H1 (cell line): Measurements from ENCODE around the gene PIP5K1B. TPM values are rescaled to one million over a fixed set of nuclear protein-coding genes. Genes with fewer than 3 reads are reported as not detected.

Source experiments
- CTCF ChIA-PET: fragments of 300-600 bp; sonication (Branson Sonifier 250); formaldehyde crosslinking; loops from one replicate; lab custom pipeline; 2021; ENCODE audit not compliant: partially characterized antibody; lab: Charles Lee
- POLR2A ChIA-PET: fragments of 300-600 bp; sonication (Branson Sonifier 250); formaldehyde crosslinking; loops from one replicate; lab custom pipeline; 2021; ENCODE audit warnings: inconsistent platforms; ENCODE audit not compliant: partially characterized antibody; lab: Charles Lee
- DNase-seq, 2 experiments: peaks; one replicate each; pipeline versions ENCODE4 v3.0.0 to v3.0.0-alpha.2; 2010 to 2022; ENCODE audit warnings: low spot score in 2 of 2, low read depth in 1 of 2, mixed read lengths in 1 of 2
- FAIRE-seq: peaks from 2 replicates; lab custom pipeline; 2011; peaks lifted over from hg19 to GRCh38; lab: Jason Lieb, UNC
- H2AFZ ChIP-seq: 2 replicates; pipeline ENCODE4 v1.8.1; 2012; ENCODE audit warnings: low read length, inconsistent platforms
- H2AK5ac ChIP-seq: 2 replicates; pipeline ENCODE4 v1.6.1; 2013; ENCODE audit warnings: low read depth, low read length
- H2BK120ac ChIP-seq: replicated peaks from 2 replicates; pipeline ENCODE3; 2013; ENCODE audit warnings: low read depth, low read length, inconsistent platforms
- H2BK12ac ChIP-seq: 2 replicates; pipeline ENCODE4 v1.6.1; 2013; ENCODE audit warnings: low read depth, low read length
- H2BK15ac ChIP-seq: 2 replicates; pipeline ENCODE4 v1.6.1; 2013; ENCODE audit warnings: low read length
- H2BK20ac ChIP-seq: 2 replicates; pipeline ENCODE4 v1.6.1; 2013; ENCODE audit warnings: low read length
- H2BK5ac ChIP-seq: 2 replicates; pipeline ENCODE4 v1.6.1; 2013; ENCODE audit warnings: low read depth, low read length
- H3K14ac ChIP-seq: 2 replicates; pipeline ENCODE4 v1.6.1; 2013; ENCODE audit warnings: inconsistent platforms; ENCODE audit not compliant: insufficient read length
- H3K18ac ChIP-seq: 2 replicates; pipeline ENCODE4 v1.6.1; 2013; ENCODE audit warnings: low read length; ENCODE audit errors: extremely low read depth
- H3K23ac ChIP-seq: 2 replicates; pipeline ENCODE4 v1.6.1; 2013; ENCODE audit warnings: inconsistent platforms; ENCODE audit not compliant: insufficient read length
- H3K23me2 ChIP-seq: 2 replicates; pipeline ENCODE4 v1.6.1; 2013; ENCODE audit warnings: low read depth, low read length
- H3K27ac ChIP-seq: 2 replicates; pipeline ENCODE4 v1.6.1; 2011; ENCODE audit warnings: low read depth, low read length, inconsistent platforms
- H3K27me3 ChIP-seq, 4 experiments: replicated peaks in 1 of 4; 1 replicate in 1 of 4; 2 replicates in 3 of 4; pipeline versions ENCODE4 v1.6.1 to v1.8.1; 2011 to 2013; ENCODE audit warnings: low read length in 3 of 4, mild to moderate bottlenecking in 3 of 4, inconsistent platforms in 2 of 4, mixed read lengths in 2 of 4, moderate library complexity in 1 of 4; ENCODE audit not compliant: control insufficient read depth in 3 of 4, insufficient read depth in 3 of 4; ENCODE audit errors: extremely low read depth in 1 of 4
- H3K36me3 ChIP-seq, 4 experiments: 2 replicates each; pipeline versions ENCODE4 v1.6.1 to v1.8.1; 2011 to 2013; ENCODE audit warnings: mild to moderate bottlenecking in 4 of 4, low read length in 3 of 4, moderate library complexity in 2 of 4, control low read depth in 1 of 4, inconsistent platforms in 1 of 4; ENCODE audit not compliant: insufficient read depth in 4 of 4, control insufficient read depth in 2 of 4
- H3K4ac ChIP-seq: replicated peaks from 2 replicates; pipeline ENCODE3; 2013; ENCODE audit warnings: low read length, low read depth, mixed read lengths, inconsistent platforms; ENCODE audit not compliant: insufficient read length
- H3K4me1 ChIP-seq, 4 experiments: replicated peaks in 1 of 4; 1 replicate in 1 of 4; 2 replicates in 3 of 4; pipeline versions ENCODE4 v1.6.1 to v1.8.1; 2011 to 2013; ENCODE audit warnings: low read length in 3 of 4, inconsistent platforms in 2 of 4, mixed read lengths in 1 of 4; ENCODE audit not compliant: insufficient read depth in 4 of 4, control insufficient read depth in 3 of 4
- H3K4me2 ChIP-seq, 2 experiments: 2 replicates each; pipeline versions ENCODE4 v1.6.1 to v1.8.1; 2011 to 2013; ENCODE audit warnings: low read depth in 2 of 2, low read length in 2 of 2, control low read depth in 1 of 2, inconsistent platforms in 1 of 2, mild to moderate bottlenecking in 1 of 2; ENCODE audit not compliant: insufficient read depth in 1 of 2
- H3K4me3 ChIP-seq, 4 experiments: fragments of 200-600, 300-600 bp in 1 of 4; sonication (generic), shearing (Covaris generic), sonication (Bioruptor Twin) in 1 of 4; 2 replicates each; pipeline versions ENCODE4 v1.5.1 to v1.8.1; 2011 to 2016; ENCODE audit warnings: low read length in 4 of 4, low read depth in 3 of 4, control low read depth in 2 of 4, inconsistent platforms in 2 of 4, mild to moderate bottlenecking in 2 of 4, mixed read lengths in 1 of 4, moderate library complexity in 1 of 4; ENCODE audit not compliant: insufficient read depth in 2 of 4; ENCODE audit errors: extremely low read depth in 1 of 4
- H3K56ac ChIP-seq: replicated peaks from 2 replicates; pipeline ENCODE3; 2013; ENCODE audit warnings: low read depth, mild to moderate bottlenecking, mixed read lengths, low read length, inconsistent platforms; ENCODE audit not compliant: insufficient read length
- H3K79me1 ChIP-seq: 2 replicates; pipeline ENCODE4 v1.6.1; 2013; ENCODE audit warnings: low read depth, low read length, control low read depth
- H3K79me2 ChIP-seq, 2 experiments: 2 replicates each; pipeline versions ENCODE4 v1.6.1 to v1.8.1; 2012 to 2013; ENCODE audit warnings: low read length in 2 of 2, mild to moderate bottlenecking in 2 of 2, inconsistent platforms in 1 of 2; ENCODE audit not compliant: insufficient read depth in 2 of 2, control insufficient read depth in 1 of 2
- H3K9ac ChIP-seq, 4 experiments: replicated peaks in 1 of 4; 1 replicate in 1 of 4; 2 replicates in 3 of 4; pipeline versions ENCODE4 v1.6.1 to v1.8.1; 2011 to 2013; ENCODE audit warnings: low read depth in 3 of 4, low read length in 3 of 4, control low read depth in 2 of 4, mild to moderate bottlenecking in 2 of 4, moderate library complexity in 2 of 4, inconsistent platforms in 1 of 4; ENCODE audit errors: extremely low read depth in 1 of 4
- H3K9me3 ChIP-seq, 2 experiments: 2 replicates each; pipeline versions ENCODE4 v1.6.1 to v1.8.1; 2012 to 2013; ENCODE audit warnings: mild to moderate bottlenecking in 2 of 2, moderate library complexity in 2 of 2, control low read depth in 1 of 2, inconsistent platforms in 1 of 2, low read depth in 1 of 2, low read length in 1 of 2, mixed read lengths in 1 of 2; ENCODE audit not compliant: insufficient read depth in 2 of 2
- H4K20me1 ChIP-seq, 2 experiments: replicated peaks in 1 of 2; 2 replicates each; pipeline versions ENCODE3 to v1.8.1; 2011 to 2013; ENCODE audit warnings: inconsistent platforms in 2 of 2, low read length in 2 of 2, mild to moderate bottlenecking in 1 of 2; ENCODE audit not compliant: insufficient read depth in 2 of 2, control insufficient read depth in 1 of 2
- H4K5ac ChIP-seq: 2 replicates; pipeline ENCODE4 v1.6.1; 2013; ENCODE audit warnings: low read length, low read depth, mixed read lengths, inconsistent platforms; ENCODE audit not compliant: insufficient read length
- H4K8ac ChIP-seq: 2 replicates; pipeline ENCODE4 v1.8.0; 2013; ENCODE audit warnings: mild to moderate bottlenecking, moderate library complexity, low read length, inconsistent platforms; ENCODE audit not compliant: insufficient read depth; ENCODE audit errors: extremely low read depth
- H4K91ac ChIP-seq: replicated peaks from 2 replicates; pipeline ENCODE3; 2013; ENCODE audit warnings: low read length, mixed read lengths, inconsistent platforms; ENCODE audit not compliant: insufficient read length
- ATF3 ChIP-seq: IDR thresholded peaks from 2 replicates; pipeline ENCODE4 v1.6.1; 2011; ENCODE audit warnings: low read depth, mild to moderate bottlenecking, low read length; ENCODE audit not compliant: insufficient read depth
- BRCA1 ChIP-seq: IDR thresholded peaks from 2 replicates; pipeline ENCODE4 v1.6.1; 2012; ENCODE audit warnings: low read depth, low read length, improper control_type of control experiment
- CEBPB ChIP-seq: IDR thresholded peaks from 2 replicates; pipeline ENCODE4 v1.6.1; 2012; ENCODE audit warnings: low read depth, low read length
- CHD2 ChIP-seq: IDR thresholded peaks from 2 replicates; pipeline ENCODE4 v1.6.1; 2012; ENCODE audit warnings: low read length, improper control_type of control experiment
- E2F6 ChIP-seq: IDR thresholded peaks from 2 replicates; pipeline ENCODE4 v1.6.1; 2012; ENCODE audit warnings: inconsistent platforms
- FOSL1 ChIP-seq: IDR thresholded peaks from 2 replicates; pipeline ENCODE4 v1.6.1; 2011; ENCODE audit warnings: mild to moderate bottlenecking, low read depth, low read length, moderate library complexity; ENCODE audit not compliant: insufficient read depth
- GABPA ChIP-seq: IDR thresholded peaks from 2 replicates; pipeline ENCODE4 v1.6.1; 2011; ENCODE audit warnings: mild to moderate bottlenecking, low read length, moderate library complexity, borderline replicate concordance; ENCODE audit not compliant: insufficient read depth
- MAFK ChIP-seq: IDR thresholded peaks from 2 replicates; pipeline ENCODE4 v1.6.1; 2012; ENCODE audit warnings: low read depth, mild to moderate bottlenecking, improper control_type of control experiment, low read length
- PHF8 ChIP-seq: fragments of 200-600 bp; sonication (generic); conservative IDR thresholded peaks from 2 replicates; pipeline ENCODE4 v1.7.1; 2012; ENCODE audit warnings: low read depth, mild to moderate bottlenecking, inconsistent platforms, low read length, moderate library complexity
- POLR2A ChIP-seq, 2 experiments: IDR thresholded peaks; 1 replicate in 1 of 2; 2 replicates in 1 of 2; pipeline ENCODE4 v1.6.1; 2011; ENCODE audit warnings: low read depth in 2 of 2, low read length in 2 of 2, mild to moderate bottlenecking in 2 of 2; ENCODE audit errors: control extremely low read depth in 1 of 2
- RAD21 ChIP-seq, 2 experiments: IDR thresholded peaks in 1 of 2; conservative IDR thresholded peaks in 1 of 2; 2 replicates each; pipeline ENCODE4 v1.6.1; 2011; ENCODE audit warnings: low read depth in 2 of 2, low read length in 2 of 2, improper control_type of control experiment in 1 of 2, inconsistent platforms in 1 of 2, mild to moderate bottlenecking in 1 of 2, moderate library complexity in 1 of 2
- RBBP5 ChIP-seq: IDR thresholded peaks from 2 replicates; pipeline ENCODE4 v1.7.1; 2012; ENCODE audit warnings: low read depth, mild to moderate bottlenecking, inconsistent platforms, low read length, moderate library complexity, borderline replicate concordance
- SIX5 ChIP-seq: IDR thresholded peaks from 2 replicates; pipeline ENCODE4 v1.6.1; 2011; ENCODE audit warnings: mild to moderate bottlenecking, low read depth, low read length
- YY1 ChIP-seq: IDR thresholded peaks from 2 replicates; pipeline ENCODE4 v1.6.1; 2011; ENCODE audit warnings: low read depth, mild to moderate bottlenecking, low read length
- WGBS, 2 experiments: shearing (Covaris generic) in 1 of 2; methylation state at CpG; one replicate each; pipeline versions ENCODE4 v1.1.6 to v1.1.7; 2013 to 2015; ENCODE audit warnings: low lambda C conversion rate in 2 of 2, mixed read lengths in 2 of 2, inconsistent platforms in 1 of 2, low coverage in 1 of 2, missing lambda C conversion rate in 1 of 2; ENCODE audit not compliant: insufficient replicate concordance in 2 of 2, insufficient coverage in 1 of 2, insufficient read length in 1 of 2; ENCODE audit errors: extremely low coverage in 1 of 2, missing lambda C conversion rate in 1 of 2; 5-methylcytosine and 5-hydroxymethylcytosine counted together
- polyA plus RNA-seq, 7 experiments: library from polyadenylated mRNA; depleted of rRNA in 3 of 7; stranded (reverse) in 5 of 7; unstranded in 2 of 7; fragments of >200 nt in 5 of 7; fragments of 200-250 nt in 2 of 7; gene quantifications; 1 replicate in 5 of 7; 2 replicates in 1 of 7; 4 replicates in 1 of 7; pipeline versions ENCODE4 v1.2.1 to v1.2.3, GENCODE V29; 2011 to 2013; ENCODE audit warnings: missing spikeins in 2 of 7, mixed read lengths in 2 of 7
- total RNA-seq: library from RNA; stranded (reverse); fragmentation: NEBNext Ultra II Directional; extraction: Animal tissue kit (Norgen Biotek cat#: 25700); gene quantifications from 2 replicates; pipeline ENCODE4 v1.2.1, GENCODE V29; 2021

PIP5K1B gene
- total and polyA plus RNA-seq, 2 of the 8 experiments (the other 6 are each of a cell fraction or from before 2014, with no cell fraction given) = 4.7 to 7.7 TPM

GRCh38 chr9:68836788-68837187, 131.7 kb downstream of the PIP5K1B start:
- no peak overlapping the region for H3K9ac ChIP-seq
- H3K4me3 ChIP-seq = no peak overlapping the region
- no peaks in the 10 kb centered on the region for H3K79me2 ChIP-seq
- H2AFZ ChIP-seq = 0 out of 2 replicates have a peak overlapping the region, but pooled peaks have one; percentile 4
- no peak for DNase-seq
- no peaks in the 10 kb centered on the region for H3K36me3 ChIP-seq
- H3K4me2 ChIP-seq = no peak overlapping the region
- H3K23me2 ChIP-seq = no peaks in the 10 kb centered on the region; the same call in 1 of the 2 replicates
- POLR2A ChIA-PET = no interaction called here
- H3K4ac ChIP-seq = no peak overlapping the region
- H3K79me1 ChIP-seq = no peaks in the 10 kb centered on the region
- no peaks in the 10 kb centered on the region for H4K20me1 ChIP-seq
- no peak overlapping the region for H3K18ac ChIP-seq
- no peak for FAIRE-seq
- no peak overlapping the region for H3K14ac ChIP-seq
- H2BK5ac ChIP-seq = no peak overlapping the region
- TF ChIP-seq RBBP5 (no peak), SIX5 (no peak), MAFK (no peak), YY1 (no peak), POLR2A (IDR thresholded peaks at IDR 0.05; ENCODE audit: control extremely low read depth in 1 of 2, low read depth in 2 of 2, low read length in 2 of 2) (no peak), RAD21 (IDR thresholded peaks at IDR 0.05 in 1 of 2, conservative IDR thresholded peaks at IDR 0.05 in 1 of 2; ENCODE audit: low read depth in 2 of 2, low read length in 2 of 2) (no peak), BRCA1 (no peak), E2F6 (no peak), CHD2 (no peak), PHF8 (no peak), CEBPB (no peak), FOSL1 (no peak), ATF3 (no peak), GABPA (no peak)
- H3K9me3 ChIP-seq = no peaks in the 10 kb centered on the region
- H4K8ac ChIP-seq = no peak overlapping the region
- H2BK15ac ChIP-seq = no peak overlapping the region
- CTCF ChIA-PET = no interaction called here
- H4K91ac ChIP-seq = no peak overlapping the region
- H2AK5ac ChIP-seq = no peak overlapping the region
- H3K27me3 ChIP-seq = no peaks in the 10 kb centered on the region
- no peak overlapping the region for H2BK12ac ChIP-seq
- 92% methylated on average over 5 of the region's 5 CpGs; no CpG with 5 or more reads in 1 of the 2 experiments for WGBS, 2 experiments
- H4K5ac ChIP-seq = no peak overlapping the region
- no peaks in the 10 kb centered on the region for H3K4me1 ChIP-seq
- no peak overlapping the region for H2BK20ac ChIP-seq
- no peak overlapping the region for H3K56ac ChIP-seq
- no peak overlapping the region for H2BK120ac ChIP-seq
- no peak overlapping the region for H3K23ac ChIP-seq
- H3K27ac ChIP-seq = no peak overlapping the region
